H1 (cell line): ENCODE data around the gene TNFSF15. TPM values are rescaled to one million over a fixed set of nuclear protein-coding genes. Genes with fewer than 3 reads are reported as not detected.

Source experiments
- CTCF ChIA-PET: fragments of 300-600 bp; sonication (Branson Sonifier 250); formaldehyde crosslinking; loops from one replicate; lab custom pipeline; 2021; ENCODE audit not compliant: partially characterized antibody; lab: Charles Lee
- POLR2A ChIA-PET: fragments of 300-600 bp; sonication (Branson Sonifier 250); formaldehyde crosslinking; loops from one replicate; lab custom pipeline; 2021; ENCODE audit warnings: inconsistent platforms; ENCODE audit not compliant: partially characterized antibody; lab: Charles Lee
- DNase-seq, 2 experiments: peaks; one replicate each; pipeline versions ENCODE4 v3.0.0 to v3.0.0-alpha.2; 2010 to 2022; ENCODE audit warnings: low spot score in 2 of 2, low read depth in 1 of 2, mixed read lengths in 1 of 2
- FAIRE-seq: peaks from 2 replicates; lab custom pipeline; 2011; peaks lifted over from hg19 to GRCh38; lab: Jason Lieb, UNC
- H2AFZ ChIP-seq: 2 replicates; pipeline ENCODE4 v1.8.1; 2012; ENCODE audit warnings: low read length, inconsistent platforms
- H2AK5ac ChIP-seq: 2 replicates; pipeline ENCODE4 v1.6.1; 2013; ENCODE audit warnings: low read depth, low read length
- H2BK120ac ChIP-seq: replicated peaks from 2 replicates; pipeline ENCODE3; 2013; ENCODE audit warnings: low read depth, low read length, inconsistent platforms
- H2BK12ac ChIP-seq: 2 replicates; pipeline ENCODE4 v1.6.1; 2013; ENCODE audit warnings: low read depth, low read length
- H2BK15ac ChIP-seq: 2 replicates; pipeline ENCODE4 v1.6.1; 2013; ENCODE audit warnings: low read length
- H2BK20ac ChIP-seq: 2 replicates; pipeline ENCODE4 v1.6.1; 2013; ENCODE audit warnings: low read length
- H2BK5ac ChIP-seq: 2 replicates; pipeline ENCODE4 v1.6.1; 2013; ENCODE audit warnings: low read depth, low read length
- H3K14ac ChIP-seq: 2 replicates; pipeline ENCODE4 v1.6.1; 2013; ENCODE audit warnings: inconsistent platforms; ENCODE audit not compliant: insufficient read length
- H3K18ac ChIP-seq: 2 replicates; pipeline ENCODE4 v1.6.1; 2013; ENCODE audit warnings: low read length; ENCODE audit errors: extremely low read depth
- H3K23ac ChIP-seq: 2 replicates; pipeline ENCODE4 v1.6.1; 2013; ENCODE audit warnings: inconsistent platforms; ENCODE audit not compliant: insufficient read length
- H3K23me2 ChIP-seq: 2 replicates; pipeline ENCODE4 v1.6.1; 2013; ENCODE audit warnings: low read depth, low read length
- H3K27ac ChIP-seq: 2 replicates; pipeline ENCODE4 v1.6.1; 2011; ENCODE audit warnings: low read depth, low read length, inconsistent platforms
- H3K27me3 ChIP-seq, 4 experiments: replicated peaks in 1 of 4; 1 replicate in 1 of 4; 2 replicates in 3 of 4; pipeline versions ENCODE4 v1.6.1 to v1.8.1; 2011 to 2013; ENCODE audit warnings: low read length in 3 of 4, mild to moderate bottlenecking in 3 of 4, inconsistent platforms in 2 of 4, mixed read lengths in 2 of 4, moderate library complexity in 1 of 4; ENCODE audit not compliant: control insufficient read depth in 3 of 4, insufficient read depth in 3 of 4; ENCODE audit errors: extremely low read depth in 1 of 4
- H3K36me3 ChIP-seq, 4 experiments: 2 replicates each; pipeline versions ENCODE4 v1.6.1 to v1.8.1; 2011 to 2013; ENCODE audit warnings: mild to moderate bottlenecking in 4 of 4, low read length in 3 of 4, moderate library complexity in 2 of 4, control low read depth in 1 of 4, inconsistent platforms in 1 of 4; ENCODE audit not compliant: insufficient read depth in 4 of 4, control insufficient read depth in 2 of 4
- H3K4ac ChIP-seq: replicated peaks from 2 replicates; pipeline ENCODE3; 2013; ENCODE audit warnings: low read length, low read depth, mixed read lengths, inconsistent platforms; ENCODE audit not compliant: insufficient read length
- H3K4me1 ChIP-seq, 4 experiments: replicated peaks in 1 of 4; 1 replicate in 1 of 4; 2 replicates in 3 of 4; pipeline versions ENCODE4 v1.6.1 to v1.8.1; 2011 to 2013; ENCODE audit warnings: low read length in 3 of 4, inconsistent platforms in 2 of 4, mixed read lengths in 1 of 4; ENCODE audit not compliant: insufficient read depth in 4 of 4, control insufficient read depth in 3 of 4
- H3K4me2 ChIP-seq, 2 experiments: 2 replicates each; pipeline versions ENCODE4 v1.6.1 to v1.8.1; 2011 to 2013; ENCODE audit warnings: low read depth in 2 of 2, low read length in 2 of 2, control low read depth in 1 of 2, inconsistent platforms in 1 of 2, mild to moderate bottlenecking in 1 of 2; ENCODE audit not compliant: insufficient read depth in 1 of 2
- H3K4me3 ChIP-seq, 4 experiments: fragments of 200-600, 300-600 bp in 1 of 4; sonication (generic), shearing (Covaris generic), sonication (Bioruptor Twin) in 1 of 4; 2 replicates each; pipeline versions ENCODE4 v1.5.1 to v1.8.1; 2011 to 2016; ENCODE audit warnings: low read length in 4 of 4, low read depth in 3 of 4, control low read depth in 2 of 4, inconsistent platforms in 2 of 4, mild to moderate bottlenecking in 2 of 4, mixed read lengths in 1 of 4, moderate library complexity in 1 of 4; ENCODE audit not compliant: insufficient read depth in 2 of 4; ENCODE audit errors: extremely low read depth in 1 of 4
- H3K56ac ChIP-seq: replicated peaks from 2 replicates; pipeline ENCODE3; 2013; ENCODE audit warnings: low read depth, mild to moderate bottlenecking, mixed read lengths, low read length, inconsistent platforms; ENCODE audit not compliant: insufficient read length
- H3K79me1 ChIP-seq: 2 replicates; pipeline ENCODE4 v1.6.1; 2013; ENCODE audit warnings: low read depth, low read length, control low read depth
- H3K79me2 ChIP-seq, 2 experiments: 2 replicates each; pipeline versions ENCODE4 v1.6.1 to v1.8.1; 2012 to 2013; ENCODE audit warnings: low read length in 2 of 2, mild to moderate bottlenecking in 2 of 2, inconsistent platforms in 1 of 2; ENCODE audit not compliant: insufficient read depth in 2 of 2, control insufficient read depth in 1 of 2
- H3K9ac ChIP-seq, 4 experiments: replicated peaks in 1 of 4; 1 replicate in 1 of 4; 2 replicates in 3 of 4; pipeline versions ENCODE4 v1.6.1 to v1.8.1; 2011 to 2013; ENCODE audit warnings: low read depth in 3 of 4, low read length in 3 of 4, control low read depth in 2 of 4, mild to moderate bottlenecking in 2 of 4, moderate library complexity in 2 of 4, inconsistent platforms in 1 of 4; ENCODE audit errors: extremely low read depth in 1 of 4
- H3K9me3 ChIP-seq, 2 experiments: 2 replicates each; pipeline versions ENCODE4 v1.6.1 to v1.8.1; 2012 to 2013; ENCODE audit warnings: mild to moderate bottlenecking in 2 of 2, moderate library complexity in 2 of 2, control low read depth in 1 of 2, inconsistent platforms in 1 of 2, low read depth in 1 of 2, low read length in 1 of 2, mixed read lengths in 1 of 2; ENCODE audit not compliant: insufficient read depth in 2 of 2
- H4K20me1 ChIP-seq, 2 experiments: replicated peaks in 1 of 2; 2 replicates each; pipeline versions ENCODE3 to v1.8.1; 2011 to 2013; ENCODE audit warnings: inconsistent platforms in 2 of 2, low read length in 2 of 2, mild to moderate bottlenecking in 1 of 2; ENCODE audit not compliant: insufficient read depth in 2 of 2, control insufficient read depth in 1 of 2
- H4K5ac ChIP-seq: 2 replicates; pipeline ENCODE4 v1.6.1; 2013; ENCODE audit warnings: low read length, low read depth, mixed read lengths, inconsistent platforms; ENCODE audit not compliant: insufficient read length
- H4K8ac ChIP-seq: 2 replicates; pipeline ENCODE4 v1.8.0; 2013; ENCODE audit warnings: mild to moderate bottlenecking, moderate library complexity, low read length, inconsistent platforms; ENCODE audit not compliant: insufficient read depth; ENCODE audit errors: extremely low read depth
- H4K91ac ChIP-seq: replicated peaks from 2 replicates; pipeline ENCODE3; 2013; ENCODE audit warnings: low read length, mixed read lengths, inconsistent platforms; ENCODE audit not compliant: insufficient read length
- BACH1 ChIP-seq: IDR thresholded peaks from 2 replicates; pipeline ENCODE4 v1.6.1; 2012; ENCODE audit warnings: low read length, improper control_type of control experiment
- CREB1 ChIP-seq: IDR thresholded peaks from 2 replicates; pipeline ENCODE4 v1.6.1; 2012; ENCODE audit warnings: inconsistent platforms
- GABPA ChIP-seq: IDR thresholded peaks from 2 replicates; pipeline ENCODE4 v1.6.1; 2011; ENCODE audit warnings: mild to moderate bottlenecking, low read length, moderate library complexity, borderline replicate concordance; ENCODE audit not compliant: insufficient read depth
- MAFK ChIP-seq: IDR thresholded peaks from 2 replicates; pipeline ENCODE4 v1.6.1; 2012; ENCODE audit warnings: low read depth, mild to moderate bottlenecking, improper control_type of control experiment, low read length
- NANOG ChIP-seq: IDR thresholded peaks from 2 replicates; pipeline ENCODE4 v1.6.1; 2011; ENCODE audit warnings: low read length, low read depth, mild to moderate bottlenecking, inconsistent platforms; ENCODE audit not compliant: insufficient read depth, poor library complexity, severe bottlenecking
- POU5F1 ChIP-seq: IDR thresholded peaks from 2 replicates; pipeline ENCODE4 v1.6.1; 2011; ENCODE audit warnings: low read depth, mild to moderate bottlenecking, low read length, moderate library complexity
- RFX5 ChIP-seq: IDR thresholded peaks from 2 replicates; pipeline ENCODE4 v1.6.1; 2011; ENCODE audit warnings: low read depth, low read length, improper control_type of control experiment, borderline replicate concordance
- SAP30 ChIP-seq: fragments of 300-600 bp; sonication (generic); IDR thresholded peaks from 2 replicates; pipeline ENCODE4 v1.7.1; 2012; ENCODE audit warnings: low read length, moderate library complexity, mild to moderate bottlenecking, inconsistent platforms; ENCODE audit not compliant: insufficient read depth, insufficient replicate concordance
- SRF ChIP-seq: IDR thresholded peaks from 2 replicates; pipeline ENCODE4 v1.6.1; 2011; ENCODE audit warnings: mild to moderate bottlenecking, low read depth, low read length, moderate library complexity
- YY1 ChIP-seq: IDR thresholded peaks from 2 replicates; pipeline ENCODE4 v1.6.1; 2011; ENCODE audit warnings: low read depth, mild to moderate bottlenecking, low read length
- WGBS, 2 experiments: shearing (Covaris generic) in 1 of 2; methylation state at CpG; one replicate each; pipeline versions ENCODE4 v1.1.6 to v1.1.7; 2013 to 2015; ENCODE audit warnings: low lambda C conversion rate in 2 of 2, mixed read lengths in 2 of 2, inconsistent platforms in 1 of 2, low coverage in 1 of 2, missing lambda C conversion rate in 1 of 2; ENCODE audit not compliant: insufficient replicate concordance in 2 of 2, insufficient coverage in 1 of 2, insufficient read length in 1 of 2; ENCODE audit errors: extremely low coverage in 1 of 2, missing lambda C conversion rate in 1 of 2; 5-methylcytosine and 5-hydroxymethylcytosine counted together
- polyA plus RNA-seq, 7 experiments: library from polyadenylated mRNA; depleted of rRNA in 3 of 7; stranded (reverse) in 5 of 7; unstranded in 2 of 7; fragments of >200 nt in 5 of 7; fragments of 200-250 nt in 2 of 7; gene quantifications; 1 replicate in 5 of 7; 2 replicates in 1 of 7; 4 replicates in 1 of 7; pipeline versions ENCODE4 v1.2.1 to v1.2.3, GENCODE V29; 2011 to 2013; ENCODE audit warnings: missing spikeins in 2 of 7, mixed read lengths in 2 of 7
- total RNA-seq: library from RNA; stranded (reverse); fragmentation: NEBNext Ultra II Directional; extraction: Animal tissue kit (Norgen Biotek cat#: 25700); gene quantifications from 2 replicates; pipeline ENCODE4 v1.2.1, GENCODE V29; 2021

The TNFSF15 gene
- total and polyA plus RNA-seq, 2 of the 8 experiments (the other 6 are each of a cell fraction or from before 2014, with no cell fraction given) = 0.09 to 0.17 TPM

DNA sequence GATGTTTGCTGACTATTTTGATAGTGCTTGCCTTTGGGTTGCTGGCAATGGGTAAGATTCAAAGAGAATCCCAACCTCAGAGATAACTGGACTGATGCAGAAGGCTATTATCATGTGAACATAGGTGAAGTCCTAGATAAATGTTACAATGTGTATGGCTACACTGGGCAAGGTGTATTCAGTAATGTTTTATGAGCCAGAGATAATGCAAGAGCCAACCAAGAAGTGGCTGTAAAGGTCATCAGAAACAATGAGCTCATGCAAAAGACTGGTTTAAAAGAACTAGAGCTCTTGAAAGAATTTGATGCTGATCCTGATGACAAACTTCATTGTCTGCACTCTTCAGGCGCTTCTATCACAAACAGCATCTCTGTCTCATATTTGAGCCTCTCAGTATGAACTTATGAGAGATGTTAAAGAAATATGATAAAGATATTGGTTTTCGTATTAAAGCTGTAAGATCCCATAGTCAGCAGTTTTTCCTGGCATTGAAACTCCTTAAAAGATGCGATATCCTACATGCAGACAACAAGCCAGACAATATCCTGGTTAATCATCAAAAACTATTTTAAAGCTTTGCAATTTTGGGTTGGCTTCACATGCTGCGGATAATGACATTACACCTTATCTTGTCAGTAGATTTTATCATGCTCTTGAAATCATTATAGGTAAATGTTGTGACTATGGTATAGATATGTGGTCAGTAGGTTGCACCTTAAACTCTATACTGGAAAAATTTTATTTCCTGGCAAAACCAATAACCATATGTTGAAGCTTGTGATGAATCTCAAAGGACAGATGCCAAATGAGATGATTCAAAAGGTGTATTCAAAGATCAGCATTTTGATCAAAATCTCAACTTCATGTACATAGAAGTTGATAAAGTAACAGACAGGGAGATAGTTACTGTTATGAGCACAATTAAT lies 41.9 kb upstream of the TNFSF15 start:
- H4K20me1 ChIP-seq = no peaks in the 10 kb centered on the region
- no peak overlapping the region for H4K5ac ChIP-seq
- no peak overlapping the region for H2AK5ac ChIP-seq
- H2BK5ac ChIP-seq = no peak overlapping the region
- TF ChIP-seq SAP30 (no peak), RFX5 (no peak), BACH1 (no peak), CREB1 (no peak), YY1 (no peak), MAFK (no peak), POU5F1 (no peak), SRF (no peak), NANOG (no peak), GABPA (no peak)
- no peak overlapping the region for H3K14ac ChIP-seq
- H2BK120ac ChIP-seq = no peak overlapping the region
- no peak overlapping the region for H2BK20ac ChIP-seq
- H2AFZ ChIP-seq = no peak overlapping the region
- no peak overlapping the region for H3K4me3 ChIP-seq
- no peak overlapping the region for H3K23ac ChIP-seq
- H3K27ac ChIP-seq = no peak overlapping the region
- H2BK12ac ChIP-seq = no peak overlapping the region
- FAIRE-seq (no peak), DNase-seq (no peak)
- 89% methylated on average over 4 of the region's 4 CpGs; no CpG with 5 or more reads in 1 of the 2 experiments for WGBS, 2 experiments
- H3K36me3 ChIP-seq = no peaks in the 10 kb centered on the region
- no peak overlapping the region for H2BK15ac ChIP-seq
- H3K4ac ChIP-seq = no peak overlapping the region
- H4K91ac ChIP-seq = no peak overlapping the region
- CTCF ChIA-PET = interaction anchor here (1.3 kb wide), 1 partner anchor 28 kb away, joined by 3 read pairs; no protein-coding TSS in a partner anchor
- H3K27me3 ChIP-seq = no peaks in the 10 kb centered on the region
- H3K9me3 ChIP-seq = no peaks in the 10 kb centered on the region
- H3K9ac ChIP-seq = no peak overlapping the region
- no peaks in the 10 kb centered on the region; a peak in 1 of 7 replicates for H3K4me1 ChIP-seq
- H3K56ac ChIP-seq = no peak overlapping the region
- no peaks in the 10 kb centered on the region for H3K23me2 ChIP-seq
- no peaks in the 10 kb centered on the region for H3K79me2 ChIP-seq
- POLR2A ChIA-PET = no interaction called here
- H4K8ac ChIP-seq = no peak overlapping the region
- no peak overlapping the region for H3K4me2 ChIP-seq
- H3K18ac ChIP-seq = no peak overlapping the region
- no peaks in the 10 kb centered on the region for H3K79me1 ChIP-seq
